RWPE2 (cell line): ENCODE results near the gene CD84.

Experiments
- ATAC-seq: fragments of 200-7000 bp; cut with Tn5 transposase; 3 replicates; pipeline ENCODE4 v1.9.1; 2021; ENCODE audit warnings: low read depth
- DNase-seq: peaks from one replicate; pipeline ENCODE4 v3.0.0-alpha.2; 2020; ENCODE audit warnings: low spot score
- H3K27ac ChIP-seq: fragments of 450-650 bp; 2 replicates; pipeline ENCODE4 v1.5.1; 2017; ENCODE audit warnings: mild to moderate bottlenecking; ENCODE audit not compliant: poor library complexity, severe bottlenecking
- H3K27me3 ChIP-seq: fragments of 250-450 bp; sonication (Bioruptor Pico); 2 replicates; pipeline ENCODE4 v1.5.1; 2021; ENCODE audit warnings: mild to moderate bottlenecking, moderate library complexity; ENCODE audit not compliant: insufficient read depth, poor library complexity, severe bottlenecking
- H3K36me3 ChIP-seq: fragments of 250-450 bp; sonication (Bioruptor Pico); 2 replicates; pipeline ENCODE4 v1.5.1; 2020; ENCODE audit warnings: low read depth, mild to moderate bottlenecking, moderate library complexity
- H3K4me1 ChIP-seq: fragments of 250-450 bp; sonication (Bioruptor Pico); 2 replicates; pipeline ENCODE4 v1.5.1; 2021; ENCODE audit warnings: mild to moderate bottlenecking, moderate library complexity; ENCODE audit not compliant: insufficient read depth, poor library complexity, severe bottlenecking
- H3K4me3 ChIP-seq: fragments of 250-450 bp; sonication (Bioruptor Pico); 2 replicates; pipeline ENCODE4 v1.5.1; 2021; ENCODE audit warnings: mild to moderate bottlenecking, moderate library complexity; ENCODE audit not compliant: severe bottlenecking
- H3K9me3 ChIP-seq: fragments of 250-450 bp; sonication (Bioruptor Pico); 2 replicates; pipeline ENCODE4 v1.5.1; 2021; ENCODE audit warnings: mild to moderate bottlenecking, moderate library complexity; ENCODE audit not compliant: severe bottlenecking
- CTCF ChIP-seq: fragments of 450-650 bp; IDR thresholded peaks from one replicate; pipeline ENCODE4 v1.5.1; 2017; ENCODE audit warnings: mild to moderate bottlenecking, moderate library complexity; ENCODE audit not compliant: poor library complexity, severe bottlenecking

The CD84 gene

GRCh38 chr1:160610569-160611242, 31.4 kb upstream of the CD84 start:
- no peaks in the 10 kb centered on the region for H3K9me3 ChIP-seq
- no peak overlapping the region for H3K27ac ChIP-seq
- H3K27me3 ChIP-seq, result peaks cover 31% of the 10 kb centered on the region
- H3K4me3 ChIP-seq, result no peak overlapping the region
- ATAC-seq (no peak), DNase-seq (no peak)
- TF ChIP-seq CTCF, result no peak
- no peaks in the 10 kb centered on the region for H3K36me3 ChIP-seq
- no peaks in the 10 kb centered on the region for H3K4me1 ChIP-seq

DNA sequence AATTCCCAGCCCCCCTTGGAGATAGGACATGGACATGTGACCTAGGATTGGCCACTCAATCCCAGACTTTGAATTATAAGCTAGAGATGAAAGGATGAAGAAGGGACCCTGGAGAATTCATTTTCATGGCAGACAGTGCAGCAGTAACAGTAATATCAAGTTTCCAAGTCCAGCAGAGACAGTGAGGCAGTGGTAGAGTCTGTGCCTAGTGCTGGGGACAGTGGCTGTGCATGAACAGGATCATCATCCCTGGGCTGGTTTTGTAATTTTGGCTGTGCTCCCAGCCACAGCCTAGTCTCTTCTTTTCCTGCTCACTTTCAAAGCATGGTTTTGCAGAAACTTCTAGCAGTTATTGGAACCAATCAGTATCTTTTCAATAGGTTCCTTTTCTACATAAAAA, 29.6 kb upstream of the CD84 start:
- Histone ChIP-seq H3K27ac (no peak overlapping the region), H3K9me3 (no peaks in the 10 kb centered on the region), H3K27me3 (peaks cover 27% of the 10 kb centered on the region), H3K36me3 (no peaks in the 10 kb centered on the region), H3K4me1 (no peaks in the 10 kb centered on the region), H3K4me3 (no peak overlapping the region)
- no peak for DNase-seq
- no peak for ATAC-seq
- TF ChIP-seq CTCF, result no peak

- no peaks in the 10 kb centered on the region for H3K36me3 ChIP-seq
- H3K27ac ChIP-seq, result no peak overlapping the region
- no peak for ATAC-seq
- H3K9me3 ChIP-seq, result no peaks in the 10 kb centered on the region
- no peaks in the 10 kb centered on the region for H3K4me1 ChIP-seq
- no peak for DNase-seq
- no peak for TF ChIP-seq CTCF
- peaks cover 23% of the 10 kb centered on the region for H3K27me3 ChIP-seq
- no peak overlapping the region for H3K4me3 ChIP-seq
Observed at GRCh38 chr1:160608514-160608913, 29.2 kb upstream of the CD84 start.

DNA sequence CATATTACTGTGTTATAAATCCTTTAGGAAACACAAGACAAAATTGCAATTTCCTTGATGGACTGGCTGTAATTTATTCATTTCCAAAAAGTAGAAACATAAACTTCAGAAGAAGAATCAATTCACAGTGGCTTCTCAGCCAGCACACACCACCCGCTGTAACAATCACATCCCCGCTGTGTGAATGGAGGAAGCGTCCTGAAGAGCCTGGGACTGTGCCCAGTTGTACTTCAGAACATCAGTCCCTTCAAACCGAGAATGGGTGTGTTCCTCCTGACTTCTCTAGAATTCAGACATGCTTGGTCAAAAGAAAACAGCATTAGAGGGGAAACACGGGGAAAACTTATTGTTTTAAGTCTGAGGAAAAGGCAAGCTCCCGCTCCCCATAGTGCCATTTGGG, 28.8 kb upstream of the CD84 start:
- H3K9me3 ChIP-seq, result no peaks in the 10 kb centered on the region
- H3K36me3 ChIP-seq, result no peaks in the 10 kb centered on the region
- ATAC-seq (no peak), DNase-seq (no peak)
- H3K27ac ChIP-seq, result no peak overlapping the region
- H3K4me3 ChIP-seq, result no peak overlapping the region
- no peak for TF ChIP-seq CTCF
- no peaks in the 10 kb centered on the region for H3K4me1 ChIP-seq
- peaks cover 18% of the 10 kb centered on the region for H3K27me3 ChIP-seq

DNA sequence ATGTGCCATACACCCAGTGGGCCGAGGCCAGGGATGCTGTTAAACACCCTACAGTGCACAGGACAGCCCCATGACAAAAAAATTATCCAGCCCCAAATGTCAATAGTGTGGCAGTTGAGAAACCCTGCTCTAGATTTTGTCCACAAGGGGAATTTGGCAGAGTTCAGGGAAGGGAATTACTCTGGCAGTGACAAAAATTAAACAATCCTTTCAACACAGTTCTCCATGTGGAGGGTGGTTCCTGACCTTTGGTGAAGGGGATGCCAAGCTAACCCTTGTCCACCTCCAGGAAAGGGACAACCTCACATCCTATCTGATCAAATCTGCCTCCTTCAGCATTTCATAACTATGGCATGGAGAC, 28.4 kb upstream of the CD84 start:
- no peak for DNase-seq
- Histone ChIP-seq H3K4me1 (no peaks in the 10 kb centered on the region), H3K27me3 (peaks cover 14% of the 10 kb centered on the region), H3K36me3 (no peaks in the 10 kb centered on the region), H3K27ac (no peak overlapping the region), H3K4me3 (no peak overlapping the region), H3K9me3 (no peaks in the 10 kb centered on the region)
- no peak for ATAC-seq
- TF ChIP-seq CTCF, result no peak
